ENCODE data around the gene GNRHR. TPM values are rescaled to one million over a fixed set of nuclear protein-coding genes. Genes with fewer than 3 reads are reported as not detected.

The GNRHR gene
- polyA plus RNA-seq, 1 of the 3 experiments (the other 2 are of a cell fraction): 0.02 TPM

DNA sequence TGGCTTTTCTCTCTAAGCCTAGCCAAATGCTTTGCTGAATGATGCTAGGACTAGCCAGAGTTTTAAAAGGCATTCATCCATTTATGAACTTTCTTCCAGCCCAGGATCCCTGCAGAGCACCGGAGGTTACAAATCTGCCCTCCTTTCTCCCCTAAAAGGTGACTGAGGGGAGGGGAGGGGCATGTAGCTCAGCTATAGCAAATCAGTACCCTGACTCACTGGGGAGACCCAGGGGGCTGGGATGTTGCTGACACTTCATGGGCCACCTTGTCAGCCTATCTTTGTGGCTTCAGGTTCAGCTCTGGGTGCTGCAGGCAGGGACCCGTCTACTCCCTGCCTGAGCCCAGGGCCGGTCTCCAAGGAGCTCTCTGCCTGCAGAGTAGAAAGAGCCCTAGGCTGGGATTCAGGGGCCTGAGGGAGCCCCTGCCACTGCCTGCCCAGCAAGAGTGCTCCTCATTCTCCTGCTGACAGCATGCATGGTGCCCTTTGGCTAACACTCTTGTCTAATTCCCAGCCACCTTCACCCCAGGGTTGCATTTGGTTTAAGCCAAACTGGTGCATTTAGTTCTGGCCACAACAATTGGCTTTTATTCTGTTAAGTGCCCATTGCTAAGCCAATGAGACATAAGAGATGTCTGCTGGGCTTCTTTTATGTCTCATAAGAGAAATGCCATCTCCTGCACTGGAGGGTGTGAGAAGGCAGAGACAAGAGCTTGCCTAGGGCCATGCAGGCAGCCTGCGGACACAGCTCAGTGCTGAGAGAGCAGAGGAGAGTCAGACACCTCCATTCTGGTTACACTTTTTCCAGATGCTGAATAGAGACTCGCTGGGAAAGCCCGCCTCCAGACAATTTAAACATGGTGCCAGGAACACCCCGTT, 41.3 kb downstream of the GNRHR start:
- Histone ChIP-seq H3K36me3 (replicated peaks in 1 of 2; ENCODE audit: control insufficient read depth in 1 of 2, insufficient read depth in 2 of 2, low read length in 1 of 2) (peaks cover 0 to 3% of the 10 kb centered on the region in 2 experiments), H3K9ac (no peak overlapping the region), H3K27me3 (ENCODE audit: insufficient read depth) (no peaks in the 10 kb centered on the region), H3K4me1 (ENCODE audit: control insufficient read depth in 1 of 2, insufficient read depth in 2 of 2, low read depth in 1 of 2, low read length in 1 of 2) (peaks cover 12 to 27% of the 10 kb centered on the region in 2 experiments; a peak in 2 of 4 replicates), H3K9me3 (no peaks in the 10 kb centered on the region), H2AFZ (ENCODE audit: low read depth) (no peak overlapping the region; the same call in 1 of the 2 replicates), H3K27ac (ENCODE audit: low read depth in 2 of 2, low read length in 1 of 2) (peak overlapping the region; percentile 62; a peak in 3 of 4 replicates), H3F3A (replicated peaks; ENCODE audit: insufficient read depth) (peaks cover 7% of the 10 kb centered on the region), H3K4me2 (no peak overlapping the region; the same call in 1 of the 2 replicates), H4K20me1 (ENCODE audit: insufficient read depth) (no peaks in the 10 kb centered on the region), H3K4me3 (ENCODE audit: low read depth in 2 of 2, low read length in 1 of 2) (no peak overlapping the region), H3K9me2 (peaks cover 4% of the 10 kb centered on the region; the same call in 1 of the 2 replicates), H3K79me2 (ENCODE audit: insufficient read depth) (peaks cover 44% of the 10 kb centered on the region)
- WGBS (ENCODE audit: low lambda C conversion rate): 75% methylated on average over 4 of the region's 7 CpGs
- ChIA-PET POLR2A (interaction anchor here (2.3 kb wide), 1 partner anchor 12 kb away, joined by 7 read pairs; the partner anchor contains the start of gene UBA6), CTCF (interaction anchor here (1.0 to 3.0 kb wide), 4 partner anchors 8 to 34 kb away, joined by 3 to 9 read pairs (median 4); partner anchors contain the start of gene UBA6)
- no peak for DNase-seq
- TF ChIP-seq RCOR1 (IDR thresholded peaks at IDR 0.05; ENCODE audit: low read length) (no peak), FOSL2 (IDR thresholded peaks at IDR 0.05; ENCODE audit: borderline replicate concordance, low read depth) (no peak), MXI1 (IDR thresholded peaks at IDR 0.05; ENCODE audit: low read depth, low read length) (no peak), GATA2 (CRISPR knock-in tag; IDR thresholded peaks at IDR 0.05) (no peak), POLR2AphosphoS5 (IDR thresholded peaks at IDR 0.05; ENCODE audit: low read depth, low read length) (no peak), RXRA (IDR thresholded peaks at IDR 0.05; ENCODE audit: borderline replicate concordance, low read depth) (no peak), FOXJ3 (CRISPR knock-in tag; IDR thresholded peaks at IDR 0.05) (no peak), SMC3 (IDR thresholded peaks at IDR 0.05; ENCODE audit: low read depth, low read length) (no peak)
- TF ChIP-seq, protein P1, sequence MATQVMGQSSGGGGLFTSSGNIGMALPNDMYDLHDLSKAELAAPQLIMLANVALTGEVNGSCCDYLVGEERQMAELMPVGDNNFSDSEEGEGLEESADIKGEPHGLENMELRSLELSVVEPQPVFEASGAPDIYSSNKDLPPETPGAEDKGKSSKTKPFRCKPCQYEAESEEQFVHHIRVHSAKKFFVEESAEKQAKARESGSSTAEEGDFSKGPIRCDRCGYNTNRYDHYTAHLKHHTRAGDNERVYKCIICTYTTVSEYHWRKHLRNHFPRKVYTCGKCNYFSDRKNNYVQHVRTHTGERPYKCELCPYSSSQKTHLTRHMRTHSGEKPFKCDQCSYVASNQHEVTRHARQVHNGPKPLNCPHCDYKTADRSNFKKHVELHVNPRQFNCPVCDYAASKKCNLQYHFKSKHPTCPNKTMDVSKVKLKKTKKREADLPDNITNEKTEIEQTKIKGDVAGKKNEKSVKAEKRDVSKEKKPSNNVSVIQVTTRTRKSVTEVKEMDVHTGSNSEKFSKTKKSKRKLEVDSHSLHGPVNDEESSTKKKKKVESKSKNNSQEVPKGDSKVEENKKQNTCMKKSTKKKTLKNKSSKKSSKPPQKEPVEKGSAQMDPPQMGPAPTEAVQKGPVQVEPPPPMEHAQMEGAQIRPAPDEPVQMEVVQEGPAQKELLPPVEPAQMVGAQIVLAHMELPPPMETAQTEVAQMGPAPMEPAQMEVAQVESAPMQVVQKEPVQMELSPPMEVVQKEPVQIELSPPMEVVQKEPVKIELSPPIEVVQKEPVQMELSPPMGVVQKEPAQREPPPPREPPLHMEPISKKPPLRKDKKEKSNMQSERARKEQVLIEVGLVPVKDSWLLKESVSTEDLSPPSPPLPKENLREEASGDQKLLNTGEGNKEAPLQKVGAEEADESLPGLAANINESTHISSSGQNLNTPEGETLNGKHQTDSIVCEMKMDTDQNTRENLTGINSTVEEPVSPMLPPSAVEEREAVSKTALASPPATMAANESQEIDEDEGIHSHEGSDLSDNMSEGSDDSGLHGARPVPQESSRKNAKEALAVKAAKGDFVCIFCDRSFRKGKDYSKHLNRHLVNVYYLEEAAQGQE (IDR thresholded peaks at IDR 0.05; ENCODE audit: low read depth, low read length): no peak
- TF ChIP-seq, protein P2, sequence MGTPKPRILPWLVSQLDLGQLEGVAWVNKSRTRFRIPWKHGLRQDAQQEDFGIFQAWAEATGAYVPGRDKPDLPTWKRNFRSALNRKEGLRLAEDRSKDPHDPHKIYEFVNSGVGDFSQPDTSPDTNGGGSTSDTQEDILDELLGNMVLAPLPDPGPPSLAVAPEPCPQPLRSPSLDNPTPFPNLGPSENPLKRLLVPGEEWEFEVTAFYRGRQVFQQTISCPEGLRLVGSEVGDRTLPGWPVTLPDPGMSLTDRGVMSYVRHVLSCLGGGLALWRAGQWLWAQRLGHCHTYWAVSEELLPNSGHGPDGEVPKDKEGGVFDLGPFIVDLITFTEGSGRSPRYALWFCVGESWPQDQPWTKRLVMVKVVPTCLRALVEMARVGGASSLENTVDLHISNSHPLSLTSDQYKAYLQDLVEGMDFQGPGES (IDR thresholded peaks at IDR 0.05; ENCODE audit: low read depth, low read length): no peak
- TF ChIP-seq, protein P3, sequence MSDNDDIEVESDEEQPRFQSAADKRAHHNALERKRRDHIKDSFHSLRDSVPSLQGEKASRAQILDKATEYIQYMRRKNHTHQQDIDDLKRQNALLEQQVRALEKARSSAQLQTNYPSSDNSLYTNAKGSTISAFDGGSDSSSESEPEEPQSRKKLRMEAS (IDR thresholded peaks at IDR 0.05; ENCODE audit: low read depth): no peak

All from SK-N-SH (cell line).